Uterus (tissue), 4 donors: ENCODE results near the gene UNCX. TPM values are rescaled to one million over a fixed set of nuclear protein-coding genes. Genes with fewer than 3 reads are reported as not detected.

ENCODE experiments used
- DNase-seq, 2 donors: peaks; one replicate each; pipeline ENCODE4 v3.0.0-alpha.2; 2019 to 2020
- H3K27ac ChIP-seq, 2 donors: fragments of 200-600 bp; sonication (generic); 1 replicate in 1 of 2; 2 replicates in 1 of 2; pipeline ENCODE4 v1.5.1; 2016 to 2018
- H3K27me3 ChIP-seq, 2 donors: fragments of 200-600 bp; sonication (generic); one replicate each; pipeline ENCODE4 v1.5.1; 2018 to 2019; ENCODE audit warnings: control low read depth in 1 of 2
- H3K36me3 ChIP-seq, 2 donors: fragments of 200-600 bp; sonication (generic); one replicate each; pipeline ENCODE4 v1.5.1; 2019; ENCODE audit warnings: control low read depth in 1 of 2
- H3K4me1 ChIP-seq, 2 donors: fragments of 200-600 bp; sonication (generic); one replicate each; pipeline ENCODE4 v1.5.1; 2018 to 2019; ENCODE audit warnings: control low read depth in 1 of 2
- H3K4me3 ChIP-seq, 2 donors: fragments of 200-600 bp; sonication (generic); 1 replicate in 1 of 2; 2 replicates in 1 of 2; pipeline ENCODE4 v1.5.1; 2018 to 2019; ENCODE audit warnings: mild to moderate bottlenecking in 1 of 2
- H3K9me3 ChIP-seq, 2 donors: fragments of 200-600 bp; sonication (generic); one replicate each; pipeline ENCODE4 v1.5.1; 2019; ENCODE audit warnings: control low read depth in 1 of 2
- POLR2A ChIP-seq, 2 donors: fragments of 450-650 bp; IDR thresholded peaks; one replicate each; pipeline ENCODE4 v1.6.1; 2016; ENCODE audit warnings: antibody characterized with exemption in 2 of 2, mild to moderate bottlenecking in 1 of 2, moderate library complexity in 1 of 2
- intact Hi-C: fragments of 100-400 bp; cut with DNase I; formaldehyde crosslinking; loops from one replicate; pipeline ENCODE4 v1.15.1; 2023; ENCODE audit warnings: low total_unique reads
- total RNA-seq, 4 donors: library from RNA; depleted of rRNA in 3 of 4; stranded (reverse); fragments of >200 nt in 3 of 4; gene quantifications; one replicate each; pipeline versions ENCODE4 v1.1.0 to v1.2.4, GENCODE V29; 2014 to 2023
- TF ChIP-seq, protein P1 (sequence below), 4 experiments: fragments of 200-600 bp in 2 of 4; fragments of 450-650 bp in 2 of 4; sonication (generic) in 2 of 4; IDR thresholded peaks; one replicate each; pipeline ENCODE4 v1.5.1; 2016 to 2019; ENCODE audit warnings: antibody characterized with exemption in 4 of 4, mild to moderate bottlenecking in 2 of 4, moderate library complexity in 1 of 4
- donor health status: DM: yes; HTN: yes; CAD: no.

The UNCX gene
- not detected for total RNA-seq

DNA sequence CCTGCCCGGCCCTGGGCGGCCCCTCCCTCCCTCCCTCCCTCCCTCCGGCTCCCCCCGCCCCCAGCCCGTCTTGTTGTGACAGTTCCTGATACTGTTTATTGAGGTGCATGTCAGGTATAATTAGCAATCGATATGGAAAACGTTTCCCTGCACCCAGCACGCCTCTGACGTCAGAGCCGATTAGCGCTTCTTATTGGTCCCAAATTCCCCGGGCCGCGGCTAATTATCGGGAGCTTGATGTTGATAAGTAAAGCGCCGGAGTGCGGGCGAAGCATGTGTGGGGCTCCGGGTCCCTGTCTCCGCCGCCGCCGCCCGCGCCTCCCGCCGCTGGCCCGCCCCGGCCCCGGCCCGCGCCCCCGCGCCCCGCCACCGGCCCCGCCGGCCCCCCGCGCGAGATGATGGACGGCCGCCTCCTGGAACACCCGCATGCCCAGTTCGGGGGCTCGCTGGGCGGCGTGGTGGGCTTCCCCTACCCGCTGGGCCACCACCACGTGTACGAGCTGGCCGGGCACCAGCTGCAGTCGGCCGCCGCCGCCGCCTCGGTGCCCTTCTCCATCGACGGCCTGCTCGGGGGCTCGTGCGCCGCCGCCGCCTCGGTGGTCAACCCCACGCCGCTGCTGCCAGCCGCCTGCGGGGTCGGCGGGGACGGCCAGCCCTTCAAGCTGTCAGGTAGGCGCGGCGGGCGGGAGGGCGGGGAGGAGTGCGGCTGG lies at the start of gene UNCX:
UNCX (plus strand) TSS at position 250 of the 710 bp plus-strand sequence; CDS start at position 396, 146 bp downstream.
- no peak within 1 kb of the TSS for H3K4me3 ChIP-seq
- H3K27me3 ChIP-seq = peaks cover 4 to 65% of the 10 kb centered on the region in 2 donors
- intact Hi-C loops = no loop called here
- no peak for DNase-seq
- H3K9me3 ChIP-seq = no peaks in the 10 kb centered on the region
- no peak within 1 kb of the TSS for H3K27ac ChIP-seq
- TF ChIP-seq, protein P1, sequence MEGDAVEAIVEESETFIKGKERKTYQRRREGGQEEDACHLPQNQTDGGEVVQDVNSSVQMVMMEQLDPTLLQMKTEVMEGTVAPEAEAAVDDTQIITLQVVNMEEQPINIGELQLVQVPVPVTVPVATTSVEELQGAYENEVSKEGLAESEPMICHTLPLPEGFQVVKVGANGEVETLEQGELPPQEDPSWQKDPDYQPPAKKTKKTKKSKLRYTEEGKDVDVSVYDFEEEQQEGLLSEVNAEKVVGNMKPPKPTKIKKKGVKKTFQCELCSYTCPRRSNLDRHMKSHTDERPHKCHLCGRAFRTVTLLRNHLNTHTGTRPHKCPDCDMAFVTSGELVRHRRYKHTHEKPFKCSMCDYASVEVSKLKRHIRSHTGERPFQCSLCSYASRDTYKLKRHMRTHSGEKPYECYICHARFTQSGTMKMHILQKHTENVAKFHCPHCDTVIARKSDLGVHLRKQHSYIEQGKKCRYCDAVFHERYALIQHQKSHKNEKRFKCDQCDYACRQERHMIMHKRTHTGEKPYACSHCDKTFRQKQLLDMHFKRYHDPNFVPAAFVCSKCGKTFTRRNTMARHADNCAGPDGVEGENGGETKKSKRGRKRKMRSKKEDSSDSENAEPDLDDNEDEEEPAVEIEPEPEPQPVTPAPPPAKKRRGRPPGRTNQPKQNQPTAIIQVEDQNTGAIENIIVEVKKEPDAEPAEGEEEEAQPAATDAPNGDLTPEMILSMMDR (IDR thresholded peaks at IDR 0.05) = no peak
- TF ChIP-seq POLR2A (IDR thresholded peaks at IDR 0.05) = no peak
- H3K4me1 ChIP-seq = peaks cover 0 to 17% of the 10 kb centered on the region in 2 donors
- no peaks in the 10 kb centered on the region for H3K36me3 ChIP-seq

DNA sequence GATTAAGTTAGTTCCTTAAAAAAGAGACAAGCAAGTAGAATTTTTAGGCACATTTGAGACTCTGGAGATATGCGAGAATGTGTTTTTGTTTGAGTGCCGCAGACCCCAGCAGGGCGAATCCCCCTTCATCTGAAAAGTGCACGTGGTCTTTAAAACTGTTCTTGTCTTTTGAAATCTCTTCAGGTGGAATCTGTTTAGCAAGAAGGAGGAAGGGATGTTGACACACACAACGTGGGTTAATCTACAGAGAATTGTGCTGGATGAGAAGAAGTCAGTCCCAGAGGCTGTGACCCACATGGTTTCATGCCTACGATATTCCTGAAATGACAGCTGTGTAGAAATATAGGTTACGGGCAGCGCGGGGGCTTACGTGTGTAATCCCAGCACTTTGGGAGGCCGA lies 45.5 kb upstream of the UNCX start:
- H3K27me3 ChIP-seq = peaks cover 0 to 6% of the 10 kb centered on the region in 2 donors
- intact Hi-C loops = no loop called here
- H3K27ac ChIP-seq = no peak overlapping the region
- no peak for DNase-seq
- TF ChIP-seq, protein P1 (IDR thresholded peaks at IDR 0.05) = no peak
- TF ChIP-seq POLR2A (IDR thresholded peaks at IDR 0.05) = no peak
- H3K9me3 ChIP-seq = no peaks in the 10 kb centered on the region
- H3K4me1 ChIP-seq = no peaks in the 10 kb centered on the region
- no peak overlapping the region for H3K4me3 ChIP-seq
- no peaks in the 10 kb centered on the region for H3K36me3 ChIP-seq

DNA sequence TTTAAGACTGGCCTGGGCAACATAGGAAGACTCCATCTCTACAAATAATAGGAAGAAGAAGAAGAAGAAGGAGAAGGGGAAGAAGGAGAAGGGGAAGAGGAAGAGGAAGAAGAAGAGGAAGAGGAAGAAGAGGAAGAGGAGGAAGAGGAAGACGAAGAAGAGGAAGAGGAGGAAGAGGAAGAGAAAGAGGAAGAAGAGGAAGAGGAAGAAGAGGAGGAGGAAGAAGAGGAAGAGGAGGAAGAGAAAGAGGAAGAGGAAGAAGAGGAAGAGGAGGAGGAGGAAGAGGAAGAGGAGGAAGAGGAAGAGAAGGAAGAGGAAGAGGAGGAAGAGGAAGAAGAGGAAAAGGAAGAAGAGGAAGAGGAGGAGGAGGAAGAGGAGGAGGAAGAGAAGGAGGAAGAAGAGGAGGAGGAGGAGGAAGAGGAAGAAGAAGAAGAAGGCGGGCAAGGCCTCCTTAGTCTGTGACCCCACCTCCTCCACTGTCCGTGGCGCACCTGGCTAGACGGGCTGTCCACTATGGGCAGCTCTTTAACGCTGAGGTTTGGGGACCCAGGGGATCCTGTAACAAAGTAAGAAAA lies 43.9 kb upstream of the UNCX start:
- Histone ChIP-seq H3K27me3 (peaks cover 0 to 10% of the 10 kb centered on the region in 2 donors), H3K4me3 (no peak overlapping the region), H3K4me1 (no peaks in the 10 kb centered on the region), H3K9me3 (no peaks in the 10 kb centered on the region), H3K36me3 (no peaks in the 10 kb centered on the region), H3K27ac (no peak overlapping the region)
- no peak for DNase-seq
- intact Hi-C loops = no loop called here
- no peak for TF ChIP-seq POLR2A (IDR thresholded peaks at IDR 0.05)
- TF ChIP-seq, protein P1 (IDR thresholded peaks at IDR 0.05) = no peak

DNA sequence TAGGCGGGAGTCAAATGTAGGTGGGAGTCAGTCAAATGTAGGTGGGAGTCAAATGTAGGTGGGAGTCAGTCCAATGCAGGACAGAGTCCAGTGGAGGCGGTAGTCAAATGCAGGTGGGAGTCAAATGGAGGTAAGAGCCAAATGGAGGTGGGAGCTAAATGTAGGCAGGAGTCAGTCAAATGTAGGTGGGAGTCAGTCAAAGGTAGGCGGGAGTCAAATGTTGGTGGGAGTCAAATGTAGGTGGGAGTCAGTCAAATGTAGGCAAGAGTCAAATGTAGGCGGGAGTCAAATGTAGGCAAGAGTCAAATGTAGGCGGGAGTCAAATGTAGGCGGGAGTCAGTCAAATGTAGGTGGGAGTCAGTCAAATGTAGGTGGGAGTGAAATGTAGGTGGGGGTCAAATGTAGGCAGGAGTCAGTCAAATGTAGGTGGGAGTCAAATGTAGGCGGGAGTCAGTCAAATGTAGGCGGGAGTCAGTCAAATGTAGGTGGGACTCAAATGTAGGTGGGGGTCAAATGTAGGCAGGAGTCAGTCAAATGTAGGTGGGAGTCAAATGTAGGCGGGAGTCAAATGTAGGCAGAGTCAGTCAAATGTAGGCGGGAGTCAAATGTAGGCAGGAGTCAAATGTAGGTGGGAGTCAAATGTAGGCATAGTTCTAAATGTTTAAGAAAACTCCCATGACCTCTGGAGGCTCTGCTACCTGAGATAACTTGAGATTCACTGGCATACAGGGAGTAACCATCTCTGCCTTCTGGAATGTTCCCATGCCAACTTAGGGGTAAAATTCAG lies 42.5 kb upstream of the UNCX start:
- Histone ChIP-seq H3K27ac (no peak overlapping the region), H3K27me3 (peaks cover 0 to 18% of the 10 kb centered on the region in 2 donors), H3K4me3 (no peak overlapping the region), H3K4me1 (no peaks in the 10 kb centered on the region), H3K36me3 (no peaks in the 10 kb centered on the region), H3K9me3 (no peaks in the 10 kb centered on the region)
- no peak for DNase-seq
- intact Hi-C loops = no loop called here
- no peak for TF ChIP-seq POLR2A (IDR thresholded peaks at IDR 0.05)
- TF ChIP-seq, protein P1 (IDR thresholded peaks at IDR 0.05) = no peak
